Peyer's patch (tissue), 4 donors: ENCODE measurements around the gene OSTN. TPM values are rescaled to one million over a fixed set of nuclear protein-coding genes. Genes with fewer than 3 reads are reported as not detected.

ENCODE experiments used
- DNase-seq, 3 donors: peaks; one replicate each; pipeline ENCODE4 v3.0.0-alpha.2; 2017 to 2019
- H3K27ac ChIP-seq, 4 donors: fragments of 200-600 bp; sonication (generic); one replicate each; pipeline ENCODE4 v1.5.1; 2016 to 2019
- H3K27me3 ChIP-seq, 2 donors: fragments of 200-600 bp; sonication (generic); one replicate each; pipeline ENCODE4 v1.5.1; 2019
- H3K36me3 ChIP-seq, 3 donors: fragments of 200-600 bp; sonication (generic); one replicate each; pipeline ENCODE4 v1.5.1; 2016 to 2019
- H3K4me1 ChIP-seq, 4 donors: fragments of 200-600 bp; sonication (generic); one replicate each; pipeline ENCODE4 v1.5.1; 2016 to 2019
- H3K4me3 ChIP-seq, 4 donors: fragments of 200-600 bp; sonication (generic); 1 replicate in 3 of 4; 2 replicates in 1 of 4; pipeline ENCODE4 v1.5.1; 2016 to 2019; ENCODE audit warnings: mild to moderate bottlenecking in 1 of 4
- H3K9me3 ChIP-seq, 4 donors: fragments of 200-600 bp; sonication (generic); one replicate each; pipeline ENCODE4 v1.5.1; 2016 to 2019; ENCODE audit warnings: mild to moderate bottlenecking in 1 of 4
- POLR2A ChIP-seq, 2 donors: fragments of 450-650 bp; IDR thresholded peaks; one replicate each; pipeline ENCODE4 v1.5.1; 2017; ENCODE audit warnings: antibody characterized with exemption in 2 of 2, mild to moderate bottlenecking in 2 of 2, moderate library complexity in 2 of 2
- total RNA-seq, 4 donors: library from RNA; depleted of rRNA; stranded (reverse); fragments of >200 nt; gene quantifications; one replicate each; pipeline ENCODE4 v1.1.0, GENCODE V29; 2016
- TF ChIP-seq, protein P1 (sequence below), 6 experiments: fragments of 450-650 bp in 4 of 6; fragments of 200-600 bp in 2 of 6; sonication (generic) in 1 of 6; IDR thresholded peaks; one replicate each; pipeline ENCODE4 v1.5.1; 2017 to 2019; ENCODE audit warnings: antibody characterized with exemption in 6 of 6, mild to moderate bottlenecking in 3 of 6, moderate library complexity in 1 of 6

The OSTN gene
- total RNA-seq, 4 donors from 2014 or later, result not detected

DNA sequence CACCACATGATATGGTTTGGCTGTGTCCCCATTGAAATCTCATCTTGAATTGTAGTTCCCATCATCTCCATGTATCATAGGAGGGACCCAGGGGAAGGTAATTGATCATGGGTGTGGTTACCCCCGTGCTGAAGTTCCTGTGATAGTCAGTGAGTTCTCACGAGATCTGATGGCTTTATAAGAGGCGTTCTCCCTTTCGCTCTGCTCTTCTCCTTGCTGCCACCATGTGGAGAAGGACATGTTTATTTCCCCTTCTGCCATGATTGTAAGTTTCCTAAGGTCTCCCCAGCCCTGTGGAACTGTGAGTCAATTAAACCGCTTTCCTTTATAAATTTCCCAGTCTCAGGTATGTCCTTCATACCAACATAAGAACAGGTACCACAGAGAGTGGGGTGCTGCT is 21.9 kb downstream of the OSTN start:
- H3K4me1 ChIP-seq, result no peaks in the 10 kb centered on the region
- no peaks in the 10 kb centered on the region for H3K9me3 ChIP-seq
- H3K27me3 ChIP-seq, result no peaks in the 10 kb centered on the region
- TF ChIP-seq, protein P1, sequence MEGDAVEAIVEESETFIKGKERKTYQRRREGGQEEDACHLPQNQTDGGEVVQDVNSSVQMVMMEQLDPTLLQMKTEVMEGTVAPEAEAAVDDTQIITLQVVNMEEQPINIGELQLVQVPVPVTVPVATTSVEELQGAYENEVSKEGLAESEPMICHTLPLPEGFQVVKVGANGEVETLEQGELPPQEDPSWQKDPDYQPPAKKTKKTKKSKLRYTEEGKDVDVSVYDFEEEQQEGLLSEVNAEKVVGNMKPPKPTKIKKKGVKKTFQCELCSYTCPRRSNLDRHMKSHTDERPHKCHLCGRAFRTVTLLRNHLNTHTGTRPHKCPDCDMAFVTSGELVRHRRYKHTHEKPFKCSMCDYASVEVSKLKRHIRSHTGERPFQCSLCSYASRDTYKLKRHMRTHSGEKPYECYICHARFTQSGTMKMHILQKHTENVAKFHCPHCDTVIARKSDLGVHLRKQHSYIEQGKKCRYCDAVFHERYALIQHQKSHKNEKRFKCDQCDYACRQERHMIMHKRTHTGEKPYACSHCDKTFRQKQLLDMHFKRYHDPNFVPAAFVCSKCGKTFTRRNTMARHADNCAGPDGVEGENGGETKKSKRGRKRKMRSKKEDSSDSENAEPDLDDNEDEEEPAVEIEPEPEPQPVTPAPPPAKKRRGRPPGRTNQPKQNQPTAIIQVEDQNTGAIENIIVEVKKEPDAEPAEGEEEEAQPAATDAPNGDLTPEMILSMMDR (IDR thresholded peaks at IDR 0.05), result no peak
- TF ChIP-seq POLR2A (IDR thresholded peaks at IDR 0.05), result no peak
- no peak overlapping the region for H3K4me3 ChIP-seq
- H3K36me3 ChIP-seq, result no peaks in the 10 kb centered on the region
- no peak for DNase-seq
- no peak overlapping the region for H3K27ac ChIP-seq

DNA sequence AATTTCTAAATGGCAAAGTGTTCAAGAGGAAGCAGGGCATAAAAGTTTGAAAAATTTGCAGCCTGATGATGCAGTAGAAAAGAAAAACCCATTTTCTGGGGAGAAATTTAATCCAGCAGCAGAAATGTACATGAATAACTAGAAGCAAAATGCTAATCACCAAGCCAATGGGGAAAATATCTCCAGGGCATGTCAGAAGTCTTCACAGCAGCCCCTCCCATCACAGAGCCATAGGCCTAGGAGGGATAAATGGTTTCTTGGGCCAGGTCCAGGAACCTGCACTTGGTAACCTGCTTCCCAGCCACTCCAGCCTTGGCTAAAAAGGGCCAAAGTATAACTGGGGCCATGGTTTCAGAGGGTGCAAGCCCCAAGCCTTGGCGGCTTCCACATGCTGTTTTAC is 22.6 kb downstream of the OSTN start:
- no peaks in the 10 kb centered on the region for H3K4me1 ChIP-seq

DNA sequence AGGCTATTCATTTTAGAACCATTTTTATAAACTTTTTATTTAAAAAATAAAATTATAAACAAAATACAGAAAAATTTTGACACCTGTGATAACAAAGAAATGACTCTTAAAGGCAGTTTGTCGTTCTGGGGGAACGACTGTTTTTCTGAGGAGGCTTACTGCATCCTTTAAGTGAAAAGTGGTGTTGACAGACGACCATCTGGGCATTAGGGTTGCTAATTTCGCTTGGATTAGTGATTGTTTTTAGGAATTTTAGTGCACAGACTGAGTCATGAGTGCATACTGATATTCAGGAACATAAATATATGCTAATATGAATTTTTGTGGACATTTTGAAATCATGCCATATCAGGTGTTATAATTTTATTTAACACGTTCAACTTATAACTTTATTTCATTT is 28.5 kb downstream of the OSTN start:
- H3K27me3 ChIP-seq, result no peaks in the 10 kb centered on the region
- no peaks in the 10 kb centered on the region for H3K4me1 ChIP-seq
- no peaks in the 10 kb centered on the region for H3K36me3 ChIP-seq
- DNase-seq, result no peak
- no peak for TF ChIP-seq POLR2A (IDR thresholded peaks at IDR 0.05)
- TF ChIP-seq, protein P1 (IDR thresholded peaks at IDR 0.05), result no peak
- H3K9me3 ChIP-seq, result no peaks in the 10 kb centered on the region
- H3K27ac ChIP-seq, result no peak overlapping the region
- H3K4me3 ChIP-seq, result no peak overlapping the region

More for the DNA sequence above, 22.6 kb downstream of the OSTN start:
- H3K4me3 ChIP-seq, result no peak overlapping the region
- H3K27me3 ChIP-seq, result no peaks in the 10 kb centered on the region
- no peaks in the 10 kb centered on the region for H3K9me3 ChIP-seq
- TF ChIP-seq POLR2A (IDR thresholded peaks at IDR 0.05), result no peak
- TF ChIP-seq, protein P1 (IDR thresholded peaks at IDR 0.05), result no peak
- no peaks in the 10 kb centered on the region for H3K36me3 ChIP-seq
- no peak for DNase-seq
- no peak overlapping the region for H3K27ac ChIP-seq

DNA sequence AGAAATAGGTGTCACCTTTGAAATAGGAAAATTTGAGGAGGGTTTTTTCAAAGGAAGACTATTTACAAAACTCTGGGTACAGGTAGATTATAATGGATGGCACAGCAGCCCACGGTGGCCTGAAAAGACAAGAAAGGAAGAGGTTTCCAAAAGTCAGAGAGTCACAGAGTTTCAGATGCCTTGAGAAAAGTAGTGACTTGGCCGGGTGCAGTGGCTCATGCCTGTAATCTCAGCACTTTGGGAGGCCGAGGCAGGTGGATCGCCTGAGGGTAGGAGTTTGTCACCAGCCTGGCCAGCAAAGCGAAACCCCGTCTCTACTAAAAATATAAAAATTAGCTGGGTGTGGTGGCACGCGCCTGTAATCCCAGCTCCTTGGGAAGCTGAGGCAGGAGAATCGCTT is 35.2 kb downstream of the OSTN start:
- DNase-seq, result no peak
- no peaks in the 10 kb centered on the region for H3K36me3 ChIP-seq
- H3K27ac ChIP-seq, result no peak overlapping the region
- no peaks in the 10 kb centered on the region for H3K9me3 ChIP-seq
- TF ChIP-seq POLR2A (IDR thresholded peaks at IDR 0.05), result no peak
- TF ChIP-seq, protein P1 (IDR thresholded peaks at IDR 0.05), result no peak
- H3K27me3 ChIP-seq, result no peaks in the 10 kb centered on the region
- H3K4me1 ChIP-seq, result no peaks in the 10 kb centered on the region
- no peak overlapping the region for H3K4me3 ChIP-seq

DNA sequence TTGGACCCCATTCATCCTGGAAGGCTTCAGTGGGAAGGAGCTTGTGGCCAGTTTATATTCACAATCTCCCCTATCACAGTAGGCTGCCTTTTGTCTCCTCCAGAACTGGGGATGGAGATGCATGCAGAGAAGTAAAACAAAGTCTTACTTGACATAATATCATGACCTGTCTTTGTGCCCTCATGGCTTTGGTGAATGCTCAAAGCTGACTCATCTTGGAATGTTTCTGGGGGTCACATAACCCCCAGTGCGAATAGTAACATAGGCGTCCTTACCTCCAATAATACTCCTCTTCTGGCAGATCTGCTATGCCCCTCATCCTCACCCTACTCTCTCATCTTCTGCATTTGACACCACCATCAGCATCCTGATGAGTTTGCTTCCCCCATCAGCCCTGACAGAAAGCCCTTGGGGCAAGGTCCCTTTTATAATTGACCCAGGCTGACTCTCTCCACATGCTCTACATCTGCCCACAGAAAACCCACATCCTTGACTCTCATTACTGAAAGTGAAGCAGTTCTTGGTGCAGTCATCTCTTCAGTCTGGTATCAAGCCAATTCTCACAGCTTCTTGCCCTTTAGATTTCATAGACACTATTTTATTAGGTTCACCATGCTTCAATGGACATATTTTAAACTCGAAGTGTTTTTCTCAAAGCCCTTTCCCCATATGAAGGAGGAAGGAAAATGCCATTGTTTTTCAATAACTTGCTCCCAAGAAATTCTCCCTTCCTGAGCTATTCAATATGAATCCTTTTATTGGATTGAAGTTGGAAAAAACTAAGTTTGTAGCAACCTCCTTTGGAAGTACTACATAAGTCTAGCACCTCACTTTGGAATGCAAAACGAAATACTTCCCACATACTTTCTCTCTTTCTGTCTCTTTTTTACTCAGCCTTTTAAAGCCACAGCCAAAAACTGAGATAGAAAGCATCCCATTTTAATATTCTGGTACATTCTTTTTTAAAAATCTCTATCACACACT is 36.6 kb downstream of the OSTN start:
- H3K9me3 ChIP-seq, result no peaks in the 10 kb centered on the region
- H3K27ac ChIP-seq, result no peak overlapping the region
- no peaks in the 10 kb centered on the region for H3K27me3 ChIP-seq
- H3K4me3 ChIP-seq, result no peak overlapping the region
- DNase-seq, result no peak
- H3K4me1 ChIP-seq, result no peaks in the 10 kb centered on the region
- TF ChIP-seq POLR2A (IDR thresholded peaks at IDR 0.05), result no peak
- TF ChIP-seq, protein P1 (IDR thresholded peaks at IDR 0.05), result no peak
- no peaks in the 10 kb centered on the region for H3K36me3 ChIP-seq
